Right lobe of liver (tissue), 6 donors: ENCODE results near the gene PSEN1. TPM values are rescaled to one million over a fixed set of nuclear protein-coding genes. Genes with fewer than 3 reads are reported as not detected.

Experiments
- ATAC-seq, 4 donors: fragments of 200-7000 bp; cut with Tn5 transposase; one replicate each; pipeline ENCODE4 v1.9.1; 2020; ENCODE audit warnings: mild to moderate bottlenecking in 4 of 4, moderate library complexity in 4 of 4
- DNase-seq, 3 donors: peaks; one replicate each; pipeline ENCODE4 v3.0.0-alpha.2; 2020
- H3K27ac ChIP-seq, 3 donors: fragments of 200-600 bp; one replicate each; pipeline ENCODE4 v1.8.0; 2022
- H3K27me3 ChIP-seq, 2 donors: fragments of 200-600 bp; one replicate each; pipeline ENCODE4 v1.8.0; 2022
- H3K36me3 ChIP-seq, 4 donors: fragments of 200-600 bp; sonication (generic) in 1 of 4; one replicate each; pipeline versions ENCODE4 v1.5.1 to v1.8.0; 2017 to 2022; ENCODE audit warnings: control low read depth in 1 of 4
- H3K4me1 ChIP-seq, 4 donors: fragments of 200-600 bp; sonication (generic) in 1 of 4; one replicate each; pipeline versions ENCODE4 v1.5.1 to v1.8.0; 2017 to 2022; ENCODE audit warnings: control low read depth in 1 of 4
- H3K4me3 ChIP-seq, 3 donors: fragments of 200-600 bp; one replicate each; pipeline ENCODE4 v1.8.0; 2022
- H3K9me3 ChIP-seq, 4 donors: fragments of 200-600 bp; sonication (generic) in 1 of 4; one replicate each; pipeline versions ENCODE4 v1.5.1 to v1.8.0; 2017 to 2022; ENCODE audit warnings: control low read depth in 1 of 4
- POLR2A ChIP-seq: fragments of 450-650 bp; IDR thresholded peaks from one replicate; pipeline ENCODE4 v1.6.1; 2017; ENCODE audit warnings: antibody characterized with exemption, mild to moderate bottlenecking
- WGBS: methylation state at CpG from one replicate; pipeline ENCODE4 v1.1.6; 2018; ENCODE audit warnings: low coverage, low lambda C conversion rate; ENCODE audit not compliant: insufficient coverage; ENCODE audit errors: missing lambda C conversion rate; 5-methylcytosine and 5-hydroxymethylcytosine counted together
- intact Hi-C, 2 donors: fragments of 100-400 bp; cut with DNase I; formaldehyde crosslinking; loops; one replicate each; pipeline versions ENCODE4 v1.11.2 to v1.14.1; 2022
- small RNA-seq, 2 experiments: library from RNA; depleted of rRNA; stranded (forward); fragments of <200 nt; gene quantifications; one replicate each; pipeline ENCODE3, GENCODE V24; 2016
- total RNA-seq, 6 experiments: library from RNA; depleted of rRNA in 2 of 6; stranded (reverse); fragments of >200 nt in 2 of 6; fragmentation: NEBNext Ultra II Directional in 3 of 6; extraction: Animal tissue kit (Norgen Biotek cat#: 25700) in 3 of 6; gene quantifications; one replicate each; pipeline versions ENCODE4 v1.1.0 to v1.2.4, GENCODE V29; 2016 to 2023
- TF ChIP-seq, protein P1 (sequence below), 4 donors: fragments of 200-600 bp in 3 of 4; fragments of 450-650 bp in 1 of 4; IDR thresholded peaks; one replicate each; pipeline versions ENCODE4 v1.5.1 to v1.8.0; 2016 to 2022; ENCODE audit warnings: antibody characterized with exemption in 4 of 4, mild to moderate bottlenecking in 2 of 4
- donor health status: DM: no; HTN: yes; CAD: no.
- donor health status: DM: no; HTN: no; CAD: no.
- donor health status: DM: no; HTN: no; CAD: no.
- donor health status: DM: no; HTN: yes; CAD: no.
- donor health status: DM: no; HTN: yes; CAD: no.

The PSEN1 gene
- total RNA-seq, 6 experiments from 2014 or later = 22.5 to 28.2 (median 25.0) TPM

DNA sequence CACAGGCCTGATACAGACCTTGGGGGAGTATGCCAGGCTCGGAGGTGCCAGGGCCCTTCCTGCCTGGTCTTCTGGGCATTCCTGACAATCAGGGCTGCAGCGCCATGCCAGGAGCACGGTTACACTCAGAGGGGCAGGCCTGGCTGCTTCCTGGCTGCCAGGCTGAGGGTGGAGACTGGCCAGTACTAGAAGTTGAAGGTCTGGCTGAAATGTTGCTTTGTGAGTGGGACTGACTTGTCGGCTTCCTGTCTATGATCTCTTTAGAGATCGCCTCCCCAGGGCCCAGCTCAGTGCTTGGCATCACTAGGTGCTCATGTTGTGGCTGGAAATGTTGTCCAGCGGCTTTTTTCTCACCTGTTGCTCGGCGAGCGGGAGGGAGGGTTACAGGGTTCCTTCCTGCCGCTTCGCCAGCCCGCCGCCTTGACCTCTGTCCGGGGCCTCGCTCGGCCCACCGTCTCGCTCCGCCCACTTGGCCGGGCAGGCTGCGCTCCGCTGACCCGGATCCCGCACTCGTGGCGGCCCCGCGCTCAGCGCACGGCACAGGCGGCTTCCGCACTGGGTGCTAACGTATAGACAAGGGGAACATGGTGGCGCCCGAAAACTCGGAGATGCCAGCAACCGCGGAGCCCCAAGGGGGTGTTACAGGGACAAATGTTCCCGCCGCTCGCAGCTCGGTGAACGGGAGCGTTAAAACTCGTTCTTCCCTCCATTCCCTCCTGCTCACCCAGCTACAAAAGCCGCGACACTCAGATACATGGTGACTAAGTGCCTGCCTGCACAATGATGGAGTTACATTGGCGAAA lies 133.6 kb downstream of the PSEN1 start:
- Histone ChIP-seq H3K4me1 (peaks cover 0 to 11% (median 0%) of the 10 kb centered on the region in 4 donors), H3K27ac (no peak overlapping the region), H3K27me3 (no peaks in the 10 kb centered on the region), H3K36me3 (peaks cover 0 to 10% (median 3%) of the 10 kb centered on the region in 4 donors), H3K9me3 (no peaks in the 10 kb centered on the region), H3K4me3 (peak overlapping the region; percentile 29 to 40 (median 32))
- intact Hi-C loops = no loop called here
- ATAC-seq = peak; percentile 70 to 76 (median 75)
- TF ChIP-seq, protein P1, sequence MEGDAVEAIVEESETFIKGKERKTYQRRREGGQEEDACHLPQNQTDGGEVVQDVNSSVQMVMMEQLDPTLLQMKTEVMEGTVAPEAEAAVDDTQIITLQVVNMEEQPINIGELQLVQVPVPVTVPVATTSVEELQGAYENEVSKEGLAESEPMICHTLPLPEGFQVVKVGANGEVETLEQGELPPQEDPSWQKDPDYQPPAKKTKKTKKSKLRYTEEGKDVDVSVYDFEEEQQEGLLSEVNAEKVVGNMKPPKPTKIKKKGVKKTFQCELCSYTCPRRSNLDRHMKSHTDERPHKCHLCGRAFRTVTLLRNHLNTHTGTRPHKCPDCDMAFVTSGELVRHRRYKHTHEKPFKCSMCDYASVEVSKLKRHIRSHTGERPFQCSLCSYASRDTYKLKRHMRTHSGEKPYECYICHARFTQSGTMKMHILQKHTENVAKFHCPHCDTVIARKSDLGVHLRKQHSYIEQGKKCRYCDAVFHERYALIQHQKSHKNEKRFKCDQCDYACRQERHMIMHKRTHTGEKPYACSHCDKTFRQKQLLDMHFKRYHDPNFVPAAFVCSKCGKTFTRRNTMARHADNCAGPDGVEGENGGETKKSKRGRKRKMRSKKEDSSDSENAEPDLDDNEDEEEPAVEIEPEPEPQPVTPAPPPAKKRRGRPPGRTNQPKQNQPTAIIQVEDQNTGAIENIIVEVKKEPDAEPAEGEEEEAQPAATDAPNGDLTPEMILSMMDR (IDR thresholded peaks at IDR 0.05) = no peak
- TF ChIP-seq POLR2A = no peak
- WGBS = 1% methylated on average over 19 of the region's 48 CpGs
- peak in 1 of 3 donors; percentile 61 for DNase-seq

DNA sequence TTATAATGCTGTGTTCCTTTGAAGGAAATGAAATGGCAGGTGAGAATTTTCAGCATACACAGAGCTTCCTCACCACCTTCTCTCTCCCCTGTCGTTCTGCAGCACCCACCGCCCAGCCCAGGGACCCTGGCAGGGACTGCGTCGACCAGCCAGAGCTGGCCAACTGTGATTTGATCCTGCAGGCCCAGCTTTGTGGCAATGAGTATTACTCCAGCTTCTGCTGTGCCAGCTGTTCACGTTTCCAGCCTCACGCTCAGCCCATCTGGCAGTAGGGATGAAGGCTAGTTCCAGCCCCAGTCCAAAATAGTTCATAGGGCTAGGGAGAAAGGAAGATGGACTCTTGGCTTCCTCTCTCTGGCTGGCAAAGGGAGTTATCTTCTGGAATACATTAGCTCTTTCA lies 136.1 kb downstream of the PSEN1 start:
- Histone ChIP-seq H3K9me3 (no peaks in the 10 kb centered on the region), H3K27me3 (no peaks in the 10 kb centered on the region), H3K36me3 (peaks cover 0 to 32% (median 12%) of the 10 kb centered on the region in 4 donors), H3K4me3 (no peak overlapping the region), H3K27ac (no peak overlapping the region), H3K4me1 (peaks cover 0 to 11% (median 0%) of the 10 kb centered on the region in 4 donors)
- no peak for DNase-seq
- TF ChIP-seq, protein P1 (IDR thresholded peaks at IDR 0.05) = no peak
- TF ChIP-seq POLR2A = no peak
- ATAC-seq = no peak
- 62% methylated on average over 2 of the region's 6 CpGs for WGBS
- intact Hi-C loops = no loop called here

Small RNA genes within 50 kb of the gene (small RNA-seq; reads per million reads assigned to genes)
- gene AC004858.1 (0 reads per million in 2 experiments), gene RNU6-419P (0 reads per million in 2 experiments)

Other genes with a start within 250 kb of the PSEN1 start
- gene DPF3, start 242.4 kb upstream of the PSEN1 start, total RNA-seq = 1 to 10 TPM; 1.2 to 5.7 (median 2.9) TPM
- 10 to 100 TPM in 4 of 6 experiments, 1 to 10 TPM in 2; 5.8 to 13.6 (median 10.5) TPM for gene DCAF4, start 210.0 kb upstream of the PSEN1 start, total RNA-seq
- gene ZFYVE1, start 109.4 kb upstream of the PSEN1 start, total RNA-seq = 10 to 100 TPM in 5 of 6 experiments, 1 to 10 TPM in 1; 9.9 to 14.3 (median 11.4) TPM
- 10 to 100 TPM; 16.3 to 29.1 (median 22.8) TPM for gene RBM25, start 78.0 kb upstream of the PSEN1 start, total RNA-seq
- 1 to 10 TPM in 4 of 6 experiments, under 1 TPM in 2; 0.86 to 3.2 (median 1.2) TPM for gene PAPLN, start 101.0 kb downstream of the PSEN1 start, total RNA-seq